Measurements from ENCODE around the gene MUC5AC.

MUC5AC gene

DNA sequence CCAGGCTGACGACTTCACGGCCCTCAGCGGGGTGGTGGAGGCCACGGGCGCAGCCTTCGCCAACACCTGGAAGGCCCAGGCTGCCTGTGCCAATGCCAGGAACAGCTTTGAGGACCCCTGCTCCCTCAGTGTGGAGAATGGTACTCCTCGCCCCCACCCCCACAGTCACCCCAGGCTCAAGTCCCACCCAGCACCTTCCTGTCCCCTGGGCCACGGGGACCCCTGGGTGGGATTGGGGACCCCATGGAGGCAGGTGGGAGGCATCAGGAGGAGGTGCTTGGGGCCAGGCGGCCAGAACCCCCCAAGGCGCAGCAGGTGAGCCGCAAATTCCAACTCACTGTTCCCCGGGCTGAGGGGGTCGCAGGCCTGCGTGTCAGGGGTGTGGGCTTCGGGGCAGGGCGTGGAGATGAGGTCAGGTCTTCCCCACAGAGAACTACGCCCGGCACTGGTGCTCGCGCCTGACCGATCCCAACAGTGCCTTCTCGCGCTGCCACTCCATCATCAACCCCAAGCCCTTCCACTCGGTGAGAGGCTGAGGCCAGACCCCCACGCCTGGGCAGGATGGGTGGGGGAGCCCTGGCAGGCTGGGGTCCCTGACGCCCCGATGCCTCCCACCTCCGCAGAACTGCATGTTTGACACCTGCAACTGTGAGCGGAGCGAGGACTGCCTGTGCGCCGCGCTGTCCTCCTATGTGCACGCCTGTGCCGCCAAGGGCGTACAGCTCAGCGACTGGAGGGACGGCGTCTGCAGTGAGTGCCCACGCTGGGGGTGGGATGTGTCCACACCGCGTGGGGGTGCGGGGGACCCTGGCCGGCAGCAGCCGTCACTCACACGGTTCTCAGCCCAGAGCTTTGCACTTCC, 74.5 kb downstream of the MUC5AC start:
- no peak overlapping the region for H3K4me3 ChIP-seq (ENCODE audit: low read depth in 1 of 2, low read length in 1 of 2)
- TF ChIP-seq, protein P1, sequence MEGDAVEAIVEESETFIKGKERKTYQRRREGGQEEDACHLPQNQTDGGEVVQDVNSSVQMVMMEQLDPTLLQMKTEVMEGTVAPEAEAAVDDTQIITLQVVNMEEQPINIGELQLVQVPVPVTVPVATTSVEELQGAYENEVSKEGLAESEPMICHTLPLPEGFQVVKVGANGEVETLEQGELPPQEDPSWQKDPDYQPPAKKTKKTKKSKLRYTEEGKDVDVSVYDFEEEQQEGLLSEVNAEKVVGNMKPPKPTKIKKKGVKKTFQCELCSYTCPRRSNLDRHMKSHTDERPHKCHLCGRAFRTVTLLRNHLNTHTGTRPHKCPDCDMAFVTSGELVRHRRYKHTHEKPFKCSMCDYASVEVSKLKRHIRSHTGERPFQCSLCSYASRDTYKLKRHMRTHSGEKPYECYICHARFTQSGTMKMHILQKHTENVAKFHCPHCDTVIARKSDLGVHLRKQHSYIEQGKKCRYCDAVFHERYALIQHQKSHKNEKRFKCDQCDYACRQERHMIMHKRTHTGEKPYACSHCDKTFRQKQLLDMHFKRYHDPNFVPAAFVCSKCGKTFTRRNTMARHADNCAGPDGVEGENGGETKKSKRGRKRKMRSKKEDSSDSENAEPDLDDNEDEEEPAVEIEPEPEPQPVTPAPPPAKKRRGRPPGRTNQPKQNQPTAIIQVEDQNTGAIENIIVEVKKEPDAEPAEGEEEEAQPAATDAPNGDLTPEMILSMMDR (IDR thresholded peaks at IDR 0.05), result no peak
- H3K36me3 ChIP-seq, result no peaks in the 10 kb centered on the region
- H3K27me3 ChIP-seq, result no peaks in the 10 kb centered on the region
- no peaks in the 10 kb centered on the region for H3K9me3 ChIP-seq
- H3K27ac ChIP-seq, result no peak overlapping the region
- no peaks in the 10 kb centered on the region for H3K4me1 ChIP-seq (ENCODE audit: control insufficient read depth in 1 of 2, insufficient read depth in 1 of 2, low read depth in 1 of 2, low read length in 1 of 2)

DNA sequence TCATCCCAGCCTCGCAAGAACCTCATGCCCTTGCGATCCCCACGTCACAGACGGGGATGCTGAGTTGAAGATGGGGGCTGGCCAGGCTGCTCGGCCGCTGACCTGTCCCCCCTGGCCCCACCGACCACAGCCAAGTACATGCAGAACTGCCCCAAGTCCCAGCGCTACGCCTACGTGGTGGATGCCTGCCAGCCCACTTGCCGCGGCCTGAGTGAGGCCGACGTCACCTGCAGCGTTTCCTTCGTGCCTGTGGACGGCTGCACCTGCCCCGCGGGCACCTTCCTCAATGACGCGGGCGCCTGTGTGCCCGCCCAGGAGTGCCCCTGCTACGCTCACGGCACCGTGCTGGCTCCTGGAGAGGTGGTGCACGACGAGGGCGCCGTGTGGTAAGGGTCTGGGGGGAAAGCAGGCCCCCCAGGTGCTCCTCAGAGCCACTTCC, 75.1 kb downstream of the MUC5AC start:
- Histone ChIP-seq H3K36me3 (no peaks in the 10 kb centered on the region), H3K4me3 (ENCODE audit: low read depth in 1 of 2, low read length in 1 of 2) (no peak overlapping the region), H3K4me1 (ENCODE audit: control insufficient read depth in 1 of 2, insufficient read depth in 1 of 2, low read depth in 1 of 2, low read length in 1 of 2) (no peaks in the 10 kb centered on the region), H3K27ac (no peak overlapping the region), H3K9me3 (no peaks in the 10 kb centered on the region), H3K27me3 (no peaks in the 10 kb centered on the region)
- TF ChIP-seq, protein P1 (IDR thresholded peaks at IDR 0.05), result no peak

DNA sequence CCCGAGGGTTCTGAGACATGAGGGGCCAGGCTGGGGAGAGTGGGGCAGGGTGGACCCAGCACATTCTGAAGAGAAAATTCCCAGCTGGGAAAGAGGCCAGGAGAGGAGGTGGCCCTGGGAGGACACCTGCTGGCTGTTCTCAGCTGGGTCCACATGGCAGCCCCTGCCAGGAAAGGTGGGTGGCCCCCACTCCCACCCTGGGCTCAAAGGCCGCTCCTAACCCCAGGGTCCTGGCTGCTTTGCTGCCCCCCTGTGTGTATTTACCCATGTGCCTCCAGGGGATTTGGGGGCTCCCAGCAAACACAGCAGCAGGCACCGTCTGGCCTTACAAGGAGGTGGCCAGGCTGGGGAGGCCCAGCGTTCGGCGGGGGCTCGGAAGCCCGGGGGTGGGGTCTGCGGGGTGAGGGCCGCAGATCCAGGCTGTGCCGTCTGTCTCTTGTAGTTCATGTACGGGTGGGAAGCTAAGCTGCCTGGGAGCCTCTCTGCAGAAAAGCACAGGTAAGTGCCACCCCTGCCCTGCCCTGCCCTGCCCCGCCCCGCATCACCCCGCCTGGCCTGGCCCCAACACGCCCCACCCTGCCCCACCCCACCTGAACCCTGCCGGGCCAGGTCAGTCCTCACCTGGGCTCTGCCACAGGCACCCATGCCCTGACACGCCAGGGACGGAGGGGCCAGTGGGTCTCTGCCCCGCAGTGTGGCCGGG, 75.7 kb downstream of the MUC5AC start:
- Histone ChIP-seq H3K4me1 (ENCODE audit: control insufficient read depth in 1 of 2, insufficient read depth in 1 of 2, low read depth in 1 of 2, low read length in 1 of 2) (no peaks in the 10 kb centered on the region), H3K36me3 (no peaks in the 10 kb centered on the region), H3K4me3 (ENCODE audit: low read depth in 1 of 2, low read length in 1 of 2) (no peak overlapping the region), H3K27me3 (no peaks in the 10 kb centered on the region), H3K27ac (no peak overlapping the region), H3K9me3 (no peaks in the 10 kb centered on the region)
- TF ChIP-seq, protein P1 (IDR thresholded peaks at IDR 0.05), result no peak

DNA sequence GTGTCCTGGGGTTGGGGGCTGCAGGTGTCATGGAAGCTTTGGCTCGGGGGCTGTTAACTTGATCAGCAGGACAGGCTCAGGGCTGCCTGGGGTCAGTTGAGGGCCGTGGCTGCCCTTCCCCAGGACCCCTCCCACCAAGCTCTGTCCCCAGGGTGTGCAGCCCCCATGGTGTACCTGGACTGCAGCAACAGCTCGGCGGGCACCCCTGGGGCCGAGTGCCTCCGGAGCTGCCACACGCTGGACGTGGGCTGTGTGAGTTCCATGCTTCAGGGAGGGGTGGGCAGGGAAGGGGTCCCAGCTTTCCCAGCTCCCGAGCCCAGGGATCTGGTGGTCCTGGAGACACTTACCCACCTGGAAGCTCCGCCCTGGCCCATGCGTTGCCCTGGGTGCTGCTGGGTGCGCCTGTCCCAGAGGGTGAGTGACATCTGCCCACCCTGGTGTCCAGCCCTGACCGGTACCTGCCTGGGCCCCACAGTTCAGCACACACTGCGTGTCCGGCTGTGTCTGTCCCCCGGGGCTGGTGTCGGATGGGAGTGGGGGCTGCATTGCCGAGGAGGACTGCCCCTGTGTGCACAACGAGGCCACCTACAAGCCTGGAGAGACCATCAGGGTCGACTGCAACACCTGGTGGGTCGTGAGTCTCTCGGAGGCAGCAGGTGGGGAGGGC, 76.4 kb downstream of the MUC5AC start:
- Histone ChIP-seq H3K9me3 (no peaks in the 10 kb centered on the region), H3K4me3 (ENCODE audit: low read depth in 1 of 2, low read length in 1 of 2) (no peak overlapping the region), H3K27me3 (no peaks in the 10 kb centered on the region), H3K4me1 (ENCODE audit: control insufficient read depth in 1 of 2, insufficient read depth in 1 of 2, low read depth in 1 of 2, low read length in 1 of 2) (no peaks in the 10 kb centered on the region), H3K36me3 (no peaks in the 10 kb centered on the region), H3K27ac (no peak overlapping the region)
- TF ChIP-seq, protein P1 (IDR thresholded peaks at IDR 0.05), result no peak

DNA sequence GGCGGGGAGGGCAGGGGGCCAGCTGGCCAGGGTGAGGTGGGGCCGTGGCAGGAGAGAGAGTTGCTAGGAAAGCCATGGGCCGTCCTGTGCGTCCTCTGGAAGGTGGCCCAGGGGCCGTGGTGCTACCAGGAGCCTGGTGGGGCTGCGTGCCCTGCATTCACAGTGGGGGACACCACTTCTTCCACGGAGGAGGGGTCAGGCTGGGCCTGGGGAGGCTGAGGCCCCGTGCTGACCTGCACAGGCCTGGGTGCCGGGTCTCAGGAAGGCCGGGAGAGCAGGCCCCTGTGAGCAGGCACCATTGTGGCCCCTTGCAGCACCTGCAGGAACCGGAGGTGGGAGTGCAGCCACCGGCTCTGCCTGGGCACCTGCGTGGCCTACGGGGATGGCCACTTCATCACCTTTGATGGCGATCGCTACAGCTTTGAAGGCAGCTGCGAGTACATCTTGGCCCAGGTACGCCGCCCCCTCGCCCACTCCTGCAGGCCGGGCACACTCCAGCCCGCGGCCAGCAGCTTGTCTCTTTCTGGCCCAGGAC, 77.1 kb downstream of the MUC5AC start:
- Histone ChIP-seq H3K36me3 (no peaks in the 10 kb centered on the region), H3K27ac (no peak overlapping the region), H3K27me3 (no peaks in the 10 kb centered on the region), H3K9me3 (no peaks in the 10 kb centered on the region), H3K4me1 (ENCODE audit: control insufficient read depth in 1 of 2, insufficient read depth in 1 of 2, low read depth in 1 of 2, low read length in 1 of 2) (no peaks in the 10 kb centered on the region), H3K4me3 (ENCODE audit: low read depth in 1 of 2, low read length in 1 of 2) (no peak overlapping the region)
- TF ChIP-seq, protein P1 (IDR thresholded peaks at IDR 0.05), result no peak
